Nephron (organoid): ENCODE measurements around the gene USP31.
A peak's percentile ranks its signal among the peaks of the same experiment; 100 is the strongest.

Source experiments
- H3K27ac Mint-ChIP-seq, 3 experiments: 2 replicates each; pipeline ENCODE4 v1.8.0; 2020; ENCODE audit warnings: mixed read lengths in 3 of 3, mild to moderate bottlenecking in 2 of 3, moderate library complexity in 1 of 3
- H3K27me3 Mint-ChIP-seq: 2 replicates; pipeline ENCODE4 v1.8.0; 2021; ENCODE audit warnings: low read depth, mild to moderate bottlenecking, moderate library complexity, mixed read lengths
- H3K36me3 Mint-ChIP-seq: 2 replicates; pipeline ENCODE4 v1.8.0; 2020; ENCODE audit warnings: low read depth, mixed read lengths
- H3K4me1 Mint-ChIP-seq: 2 replicates; pipeline ENCODE4 v1.8.0; 2020; ENCODE audit warnings: mixed read lengths
- H3K4me3 Mint-ChIP-seq, 3 experiments: 2 replicates each; pipeline ENCODE4 v1.8.0; 2020; ENCODE audit warnings: mild to moderate bottlenecking in 3 of 3, mixed read lengths in 3 of 3, moderate library complexity in 2 of 3
- H3K9me3 Mint-ChIP-seq: 2 replicates; pipeline ENCODE4 v1.8.0; 2020; ENCODE audit warnings: mixed read lengths
- TF ChIP-seq, protein P1 (sequence below), 3 experiments: fragments of 200-600 bp; sonication (generic); IDR thresholded peaks; one replicate each; pipeline ENCODE4 v1.5.0; 2021; ENCODE audit warnings: antibody characterized with exemption in 3 of 3; ENCODE audit not compliant: unreplicated experiment in 3 of 3

The USP31 gene

DNA sequence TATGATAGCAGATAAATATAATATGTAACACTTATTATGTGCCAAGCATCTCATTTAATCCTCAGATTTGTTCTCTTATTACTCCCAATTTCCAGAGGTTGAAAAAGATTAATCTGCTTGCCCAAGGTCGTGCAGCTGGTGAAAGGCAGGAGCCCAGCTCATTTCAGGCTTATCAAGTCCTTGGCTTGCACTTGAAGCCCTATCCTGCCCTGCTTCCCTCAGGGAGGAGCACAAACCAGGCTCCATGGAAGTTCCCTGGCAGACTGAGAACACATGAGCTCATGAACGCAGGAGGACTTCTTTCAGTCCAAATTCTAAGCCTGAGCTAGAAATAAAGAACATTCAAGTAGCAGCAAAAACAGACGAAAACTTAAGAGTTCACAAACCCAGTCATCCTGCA, 74.8 kb downstream of the USP31 start:
- Mint-ChIP-seq H3K4me1 (peaks cover 9% of the 10 kb centered on the region), H3K27ac (no peak overlapping the region), H3K36me3 (peaks cover 25% of the 10 kb centered on the region), H3K27me3 (no peaks in the 10 kb centered on the region), H3K9me3 (no peaks in the 10 kb centered on the region), H3K4me3 (no peak overlapping the region)
- TF ChIP-seq, protein P1, sequence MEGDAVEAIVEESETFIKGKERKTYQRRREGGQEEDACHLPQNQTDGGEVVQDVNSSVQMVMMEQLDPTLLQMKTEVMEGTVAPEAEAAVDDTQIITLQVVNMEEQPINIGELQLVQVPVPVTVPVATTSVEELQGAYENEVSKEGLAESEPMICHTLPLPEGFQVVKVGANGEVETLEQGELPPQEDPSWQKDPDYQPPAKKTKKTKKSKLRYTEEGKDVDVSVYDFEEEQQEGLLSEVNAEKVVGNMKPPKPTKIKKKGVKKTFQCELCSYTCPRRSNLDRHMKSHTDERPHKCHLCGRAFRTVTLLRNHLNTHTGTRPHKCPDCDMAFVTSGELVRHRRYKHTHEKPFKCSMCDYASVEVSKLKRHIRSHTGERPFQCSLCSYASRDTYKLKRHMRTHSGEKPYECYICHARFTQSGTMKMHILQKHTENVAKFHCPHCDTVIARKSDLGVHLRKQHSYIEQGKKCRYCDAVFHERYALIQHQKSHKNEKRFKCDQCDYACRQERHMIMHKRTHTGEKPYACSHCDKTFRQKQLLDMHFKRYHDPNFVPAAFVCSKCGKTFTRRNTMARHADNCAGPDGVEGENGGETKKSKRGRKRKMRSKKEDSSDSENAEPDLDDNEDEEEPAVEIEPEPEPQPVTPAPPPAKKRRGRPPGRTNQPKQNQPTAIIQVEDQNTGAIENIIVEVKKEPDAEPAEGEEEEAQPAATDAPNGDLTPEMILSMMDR (IDR thresholded peaks at IDR 0.05; ENCODE audit: unreplicated experiment in 3 of 3): no peak

DNA sequence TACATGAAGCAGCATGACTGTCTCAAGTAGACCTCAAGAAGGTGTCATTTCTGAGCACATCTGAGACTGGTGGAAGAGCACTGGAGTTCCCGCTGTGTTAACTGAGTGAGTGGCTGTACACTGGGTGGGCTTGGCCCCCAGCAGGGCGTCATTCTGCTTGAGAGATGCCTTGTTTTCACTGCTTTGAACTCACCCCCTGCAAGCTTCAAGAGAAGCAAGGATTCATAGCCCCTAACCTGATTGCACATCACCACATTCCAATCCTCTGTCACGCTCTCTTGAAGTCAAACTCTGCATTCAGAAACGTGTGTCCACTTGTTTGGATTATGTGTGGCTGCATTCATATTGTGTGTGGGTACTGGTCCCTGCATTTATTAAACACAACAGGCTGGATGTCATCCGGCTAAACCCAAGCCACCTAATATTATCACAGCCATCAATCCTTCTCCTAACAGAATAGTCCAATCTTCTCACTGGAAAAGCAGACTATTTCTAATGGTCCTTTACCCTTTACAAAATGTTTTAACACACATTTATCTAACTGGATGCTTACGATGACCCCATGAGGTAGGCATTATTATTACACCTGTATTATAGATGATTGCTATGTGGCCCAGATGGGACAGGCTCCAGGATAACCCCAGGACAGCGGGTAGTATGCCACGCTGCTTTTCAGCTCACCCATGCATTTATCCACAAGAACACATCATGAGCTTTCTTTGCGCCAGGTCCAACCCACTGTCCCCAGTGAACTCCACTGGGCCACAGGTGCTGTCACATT, 76.3 kb downstream of the USP31 start:
- peaks cover 9% of the 10 kb centered on the region for H3K4me1 Mint-ChIP-seq
- TF ChIP-seq, protein P1 (IDR thresholded peaks at IDR 0.05; ENCODE audit: unreplicated experiment in 3 of 3): no peak
- H3K9me3 Mint-ChIP-seq: no peaks in the 10 kb centered on the region
- no peaks in the 10 kb centered on the region for H3K27me3 Mint-ChIP-seq
- H3K4me3 Mint-ChIP-seq: no peak overlapping the region
- no peak overlapping the region for H3K27ac Mint-ChIP-seq
- peaks cover 28% of the 10 kb centered on the region for H3K36me3 Mint-ChIP-seq

DNA sequence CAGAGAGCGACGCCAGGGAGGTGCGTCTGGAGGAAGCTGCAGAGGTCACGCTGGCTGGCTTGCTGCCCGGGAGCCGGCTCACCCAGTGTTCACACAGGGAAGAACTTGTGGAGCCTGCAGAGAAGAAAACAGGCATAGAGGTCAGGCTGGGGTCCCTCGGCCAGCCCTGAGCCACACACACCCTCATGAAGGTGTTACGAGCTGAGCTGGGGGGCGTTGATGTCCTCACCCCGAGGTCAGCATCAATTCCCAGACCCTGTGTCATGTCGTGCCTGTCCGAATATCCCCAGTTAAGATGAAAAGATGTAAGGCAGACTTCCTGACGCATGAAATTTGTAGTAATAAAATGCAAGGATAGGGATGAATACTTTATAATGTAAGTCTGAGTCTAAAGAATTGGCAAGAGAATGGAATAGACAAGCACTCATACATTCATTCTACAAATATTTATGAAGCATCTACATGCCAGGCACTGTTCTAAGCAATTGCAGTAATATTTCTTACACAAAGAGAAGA, 77.1 kb downstream of the USP31 start:
- Mint-ChIP-seq H3K4me1 (peaks cover 9% of the 10 kb centered on the region), H3K9me3 (no peaks in the 10 kb centered on the region), H3K4me3 (no peak overlapping the region), H3K27me3 (no peaks in the 10 kb centered on the region), H3K27ac (peak overlapping the region in 2 of 3 experiments; percentile 40), H3K36me3 (peaks cover 33% of the 10 kb centered on the region)
- TF ChIP-seq, protein P1 (IDR thresholded peaks at IDR 0.05; ENCODE audit: unreplicated experiment in 3 of 3): no peak

DNA sequence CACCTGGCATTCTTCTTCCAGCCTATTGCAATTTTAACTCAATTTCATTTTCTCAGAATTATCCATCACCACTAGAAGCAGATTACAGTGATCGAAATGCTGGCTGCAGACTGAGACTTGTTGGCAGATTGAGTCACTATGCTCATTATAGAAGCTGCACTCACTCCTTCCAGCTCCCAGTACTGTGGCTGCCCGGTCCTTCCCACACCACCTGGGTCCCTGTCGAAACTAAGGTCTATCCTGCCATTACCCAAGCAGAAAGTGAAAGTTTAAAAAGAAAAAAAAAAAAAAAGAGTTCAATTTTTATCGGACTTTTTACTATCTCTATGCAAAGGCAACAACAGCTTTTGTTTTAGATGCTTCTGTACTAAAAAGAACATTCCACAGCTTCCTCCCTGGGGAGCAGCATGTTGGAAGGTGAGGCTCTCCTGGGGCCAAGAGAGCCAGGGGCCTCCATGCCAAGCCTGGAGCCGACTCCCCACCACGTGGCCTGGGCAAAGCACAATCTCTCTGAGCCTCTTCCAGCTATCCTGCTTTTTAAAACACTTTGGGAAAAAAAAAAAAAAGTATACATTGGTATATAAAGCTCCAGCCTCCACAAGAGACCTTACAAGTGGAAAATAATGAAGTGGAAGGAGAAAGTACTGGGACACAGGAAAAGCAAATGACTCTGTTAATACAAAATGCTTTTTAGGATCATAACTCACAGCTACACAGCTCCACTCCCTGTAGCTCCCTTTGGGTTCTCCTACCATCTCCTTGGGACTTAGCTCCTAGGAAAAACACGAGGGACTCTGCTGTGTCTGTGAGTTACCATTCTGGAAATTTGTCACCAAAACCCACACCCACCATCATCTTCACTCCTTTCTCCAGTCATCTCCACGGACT, 77.8 kb downstream of the USP31 start:
- no peak overlapping the region for H3K4me3 Mint-ChIP-seq
- H3K36me3 Mint-ChIP-seq: peaks cover 33% of the 10 kb centered on the region
- no peaks in the 10 kb centered on the region for H3K9me3 Mint-ChIP-seq
- no peaks in the 10 kb centered on the region for H3K27me3 Mint-ChIP-seq
- TF ChIP-seq, protein P1 (IDR thresholded peaks at IDR 0.05; ENCODE audit: unreplicated experiment in 3 of 3): no peak
- H3K4me1 Mint-ChIP-seq: peaks cover 9% of the 10 kb centered on the region
- peak overlapping the region in 2 of 3 experiments; percentile 40 for H3K27ac Mint-ChIP-seq

DNA sequence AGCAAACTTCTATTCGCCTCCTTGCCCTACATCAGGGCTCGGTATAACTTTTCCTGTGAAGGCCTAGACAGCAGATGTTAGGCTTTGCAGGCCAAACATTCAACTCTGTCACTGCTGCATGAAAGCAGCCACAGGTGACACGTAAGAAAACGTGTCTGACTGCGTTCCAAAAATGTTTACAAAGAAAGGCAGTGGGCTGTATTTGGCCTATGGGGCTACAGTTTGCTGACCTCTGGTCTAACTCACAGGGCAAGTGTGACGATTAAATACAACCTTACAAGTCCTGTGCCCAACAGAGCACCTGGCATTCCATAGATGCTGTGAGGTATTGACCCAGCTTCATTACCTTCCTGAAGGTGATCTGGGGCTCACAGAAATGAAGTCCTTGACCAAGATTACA, 79.4 kb downstream of the USP31 start:
- Mint-ChIP-seq H3K27me3 (no peaks in the 10 kb centered on the region), H3K9me3 (no peaks in the 10 kb centered on the region), H3K4me3 (no peak overlapping the region), H3K36me3 (peaks cover 32% of the 10 kb centered on the region), H3K4me1 (peaks cover 9% of the 10 kb centered on the region), H3K27ac (no peak overlapping the region)
- TF ChIP-seq, protein P1 (IDR thresholded peaks at IDR 0.05; ENCODE audit: unreplicated experiment in 3 of 3): no peak
